RPMI8226 (cell line): ENCODE results near the gene ESF1.
A peak's percentile ranks its signal among the peaks of the same experiment; 100 is the strongest.

Experiments
- DNase-seq: peaks from one replicate; pipeline ENCODE4 v3.0.0-alpha.2; 2015

The ESF1 gene

DNA sequence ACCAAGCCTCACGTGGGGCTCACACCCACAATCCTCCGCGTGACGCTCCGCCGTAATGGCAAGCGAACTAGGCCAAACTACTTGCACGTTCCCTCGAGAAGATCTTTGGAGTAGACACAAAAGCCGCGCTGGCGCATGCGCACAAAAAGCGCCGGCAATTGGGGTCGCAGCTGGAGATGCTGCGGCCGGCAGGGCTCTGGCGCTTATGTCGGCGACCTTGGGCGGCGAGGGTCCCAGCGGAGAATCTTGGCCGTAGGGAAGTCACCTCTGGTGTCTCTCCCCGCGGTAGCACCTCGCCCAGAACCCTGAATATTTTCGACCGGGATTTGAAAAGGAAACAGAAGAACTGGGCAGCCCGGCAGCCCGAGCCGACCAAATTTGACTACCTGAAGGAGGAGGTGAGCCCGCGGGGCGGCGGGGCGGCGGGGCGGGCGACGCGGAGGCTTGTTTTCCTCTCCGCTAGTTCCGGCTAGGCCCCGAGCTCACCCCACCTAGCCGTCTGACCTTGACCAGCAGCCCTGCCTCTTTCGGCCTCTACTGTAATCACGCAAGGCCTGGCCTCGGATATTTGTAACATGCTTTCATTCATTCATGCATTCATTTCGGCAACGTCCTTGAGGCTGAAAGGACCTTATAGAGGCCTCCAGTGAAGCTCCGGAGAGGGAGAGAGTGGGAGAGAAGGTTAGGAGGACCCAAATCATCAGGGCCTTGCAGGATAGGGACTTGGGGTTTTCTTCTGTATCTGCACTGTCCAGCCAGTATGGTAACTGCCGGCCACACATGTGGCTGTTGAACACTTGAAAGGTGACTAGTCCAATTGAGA lies at the start of gene ESF1, which contains the start of gene NDUFAF5:
Gene ESF1, minus strand, starts transcription at position 27 of the 823 bp plus-strand sequence. CDS start 1,779 bp downstream, outside the sequence.
Gene NDUFAF5, plus strand, starts transcription at position 136 of the 823 bp plus-strand sequence. Its CDS starts 41 bp downstream, at position 177.
- DNase-seq = peak; percentile 98

- DNase-seq = no peak
Observed at GRCh38 chr20:13831476-13831875, 46.8 kb upstream of the ESF1 start.

DNA sequence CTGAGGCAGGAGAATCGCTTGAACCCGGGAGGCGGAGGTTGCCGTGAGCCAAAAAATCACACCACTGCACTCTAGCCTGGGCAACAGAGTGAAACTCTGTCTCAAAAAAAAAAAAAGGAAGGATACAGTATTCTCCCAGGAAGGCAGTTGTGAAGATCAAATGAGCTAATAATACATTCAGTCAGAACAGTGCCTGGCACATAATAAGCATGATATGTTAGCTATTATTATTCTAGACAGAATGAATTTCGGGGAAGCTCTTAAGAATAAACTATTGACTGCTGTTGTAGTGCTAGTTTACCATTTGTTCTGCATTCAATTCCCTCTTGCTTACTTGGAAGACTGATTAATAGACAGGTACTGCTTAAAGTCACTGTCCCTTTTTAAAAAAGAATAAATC lies 40.7 kb upstream of the ESF1 start:
- no peak for DNase-seq

DNA sequence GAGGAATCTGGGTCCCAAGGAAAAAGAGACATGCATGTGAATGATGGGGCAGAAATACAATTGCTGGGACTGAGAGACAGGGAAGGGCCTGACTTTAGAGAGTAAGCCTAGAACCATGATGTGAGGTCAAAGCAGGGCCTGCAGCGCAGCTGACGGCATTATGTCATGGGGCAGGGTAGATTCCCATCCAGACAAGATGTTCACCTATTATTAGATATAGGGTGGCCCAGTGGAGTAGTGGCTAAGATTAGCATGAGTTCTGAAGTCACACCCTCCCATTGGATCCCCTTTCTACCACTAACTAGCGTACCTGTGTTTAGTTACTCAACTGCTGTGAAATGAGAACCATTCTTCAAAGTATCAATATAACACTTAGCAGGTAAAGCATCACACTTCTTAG lies 39.7 kb upstream of the ESF1 start:
- DNase-seq = no peak

DNA sequence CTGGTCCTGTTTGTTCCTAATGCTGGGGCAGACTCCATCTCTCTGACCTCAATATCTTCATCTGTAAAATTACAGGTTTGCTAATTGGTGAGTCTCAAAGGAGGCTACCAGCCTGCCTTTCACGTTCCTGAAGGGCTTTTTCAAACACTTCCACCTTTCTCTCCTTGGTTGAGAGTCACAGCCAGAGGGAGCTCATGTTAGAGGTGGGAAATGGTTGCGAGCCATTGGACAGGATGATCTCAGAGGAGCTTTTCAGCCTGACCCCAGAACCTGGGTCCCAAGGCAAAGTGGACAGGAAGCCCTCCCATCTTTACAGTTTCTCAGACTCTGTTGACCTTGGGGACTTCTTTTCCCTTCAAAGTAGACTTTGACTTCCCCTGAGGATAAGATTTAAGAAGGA lies 37.7 kb upstream of the ESF1 start:
- no peak for DNase-seq

DNA sequence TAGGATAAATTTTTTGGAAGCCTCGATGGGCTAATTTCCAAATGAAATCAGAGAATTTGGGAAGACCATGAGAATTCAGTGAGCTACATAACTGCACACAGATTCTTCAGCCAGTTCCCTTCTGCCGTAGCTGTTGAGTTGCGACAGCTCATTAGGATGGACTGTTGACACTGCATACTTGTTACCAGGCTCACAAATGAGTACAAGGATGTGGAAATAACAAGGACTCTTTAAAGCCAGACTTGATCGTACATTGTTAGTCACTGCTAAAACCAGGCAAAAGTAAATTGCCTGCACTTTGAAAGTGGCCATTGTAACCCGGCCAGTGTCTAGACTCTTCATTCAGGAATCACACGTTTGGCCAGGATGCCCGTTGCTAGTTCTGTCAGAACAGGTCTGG lies 37.2 kb upstream of the ESF1 start:
- DNase-seq = no peak

DNA sequence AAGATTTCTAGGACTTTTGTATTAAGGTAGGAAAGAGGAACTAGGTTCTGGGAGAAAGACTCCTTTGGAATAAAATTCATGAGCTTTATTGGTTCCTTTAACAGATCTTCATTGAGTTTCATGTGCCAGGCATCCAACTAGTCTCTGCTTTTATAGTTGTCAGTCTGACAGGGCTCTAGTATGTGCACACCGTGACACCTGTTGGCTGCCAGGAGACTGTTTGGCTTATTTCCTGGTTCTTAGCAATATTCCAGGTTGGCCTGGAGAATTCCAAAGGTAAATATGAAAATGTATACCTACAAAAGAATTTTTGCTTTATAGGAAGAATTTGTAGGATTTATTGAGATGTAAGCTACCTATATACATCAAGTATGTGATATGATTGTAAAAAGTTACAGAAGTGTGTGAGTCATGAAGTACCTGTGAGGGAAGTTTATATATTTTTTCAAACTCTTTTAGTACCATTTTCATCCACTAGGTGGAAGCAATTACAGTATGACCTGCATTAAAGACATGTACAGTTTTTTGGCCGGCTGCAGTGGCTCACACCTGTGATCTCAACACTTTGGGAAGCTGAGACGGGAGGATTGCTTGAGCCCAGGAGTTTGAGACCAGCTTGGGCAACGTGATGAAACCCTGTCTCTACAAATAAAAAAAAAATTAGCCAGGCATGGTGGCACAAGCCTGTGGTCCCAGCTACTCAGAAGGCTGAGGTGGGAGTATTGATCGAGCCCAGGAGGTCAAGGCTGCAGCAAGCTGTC lies 35.3 kb upstream of the ESF1 start:
- DNase-seq = peak; percentile 65

DNA sequence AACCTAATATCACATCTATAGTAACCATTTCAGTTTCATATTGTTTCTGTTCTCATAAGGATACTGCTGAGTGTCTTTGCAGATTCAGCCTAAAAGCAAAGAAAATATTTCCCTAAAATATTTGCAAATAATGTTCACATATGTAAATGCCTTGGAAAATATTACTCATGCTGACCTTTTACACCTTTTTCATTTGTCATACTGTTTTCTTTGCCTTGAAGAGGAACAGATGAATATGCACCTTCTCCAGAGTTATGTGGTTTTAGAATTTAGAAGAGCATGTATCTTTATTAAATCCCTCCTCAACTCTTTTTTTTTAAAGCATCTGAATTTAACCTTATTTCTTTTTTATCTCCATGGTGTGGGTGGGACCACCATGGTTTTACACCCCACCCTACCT lies 32.6 kb upstream of the ESF1 start:
- no peak for DNase-seq

- no peak for DNase-seq
Observed at GRCh38 chr20:13816757-13817156, 32.0 kb upstream of the ESF1 start.

DNA sequence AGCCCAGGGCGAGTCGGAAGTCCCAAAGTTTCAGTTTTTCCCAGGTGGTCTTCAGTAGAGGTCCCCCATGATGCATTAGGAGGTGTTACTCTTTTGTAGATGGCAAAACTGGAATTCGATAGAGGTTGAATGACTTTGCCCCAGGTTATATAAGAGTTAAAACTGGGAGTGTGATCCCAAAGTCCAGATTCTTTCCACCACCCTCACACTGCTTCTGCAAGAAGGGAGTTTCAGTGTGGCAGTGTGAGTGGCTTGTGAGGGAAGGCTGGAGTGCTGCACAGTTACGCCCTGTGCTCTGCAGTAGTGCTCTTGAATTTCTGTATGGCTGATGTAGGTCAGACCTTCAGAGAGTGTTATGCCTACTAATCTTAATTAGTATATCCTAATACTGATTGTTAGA lies 30.0 kb upstream of the ESF1 start:
- DNase-seq = no peak

DNA sequence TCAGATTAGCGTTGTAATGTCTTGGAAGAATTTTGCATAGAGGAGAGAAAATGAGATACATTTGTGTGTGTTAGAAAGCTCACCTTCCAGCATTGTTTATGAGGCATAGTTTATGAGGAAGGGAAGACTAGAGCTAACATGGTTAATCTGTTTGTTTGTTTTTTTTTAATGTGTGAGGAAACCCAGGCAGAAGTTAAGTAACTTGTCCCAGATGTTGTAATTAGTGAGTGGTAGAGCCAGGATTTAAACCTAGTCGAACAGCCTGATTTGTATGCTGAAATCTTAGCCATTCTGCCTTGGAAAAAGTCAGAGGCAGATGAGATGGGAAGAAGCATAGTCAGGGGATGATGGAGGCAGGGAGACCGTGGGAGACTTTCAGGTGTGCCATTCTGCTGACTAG lies 29.2 kb upstream of the ESF1 start:
- DNase-seq = no peak

GRCh38 chr20:13810446-13810845 lies 25.7 kb upstream of the ESF1 start:
- no peak for DNase-seq

GRCh38 chr20:13809855-13810254 lies 25.1 kb upstream of the ESF1 start:
- no peak for DNase-seq

- DNase-seq = no peak
Observed at GRCh38 chr20:13809373-13809772, 24.7 kb upstream of the ESF1 start.

- peak; percentile 44 for DNase-seq
Observed at GRCh38 chr20:13800728-13801134, 16.0 kb upstream of the ESF1 start.

GRCh38 chr20:13799974-13800373 lies 15.3 kb upstream of the ESF1 start:
- DNase-seq = no peak

DNA sequence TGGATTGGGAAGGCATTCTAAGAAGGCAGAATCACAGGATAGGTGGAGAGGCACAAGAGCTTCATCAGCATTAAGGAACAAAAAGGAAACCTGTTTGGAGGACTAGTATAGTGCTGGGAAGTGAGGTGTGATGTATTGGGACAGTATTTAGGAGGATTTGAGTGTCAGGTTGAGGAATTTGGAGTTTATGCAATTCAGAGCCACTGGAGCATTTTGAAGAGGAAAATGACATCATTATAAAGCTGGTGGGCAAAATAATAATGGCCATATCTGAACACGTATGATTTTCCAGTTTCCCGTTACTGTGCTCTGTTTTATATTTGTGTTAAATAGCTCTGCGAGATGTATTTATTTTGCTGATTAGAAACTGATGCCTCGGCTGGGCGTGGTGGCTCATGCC lies 14.3 kb upstream of the ESF1 start:
- DNase-seq = no peak

- DNase-seq = no peak
Observed at GRCh38 chr20:13794667-13795066, 9.9 kb upstream of the ESF1 start.

GRCh38 chr20:13793001-13793400 lies 8.3 kb upstream of the ESF1 start:
- no peak for DNase-seq

DNA sequence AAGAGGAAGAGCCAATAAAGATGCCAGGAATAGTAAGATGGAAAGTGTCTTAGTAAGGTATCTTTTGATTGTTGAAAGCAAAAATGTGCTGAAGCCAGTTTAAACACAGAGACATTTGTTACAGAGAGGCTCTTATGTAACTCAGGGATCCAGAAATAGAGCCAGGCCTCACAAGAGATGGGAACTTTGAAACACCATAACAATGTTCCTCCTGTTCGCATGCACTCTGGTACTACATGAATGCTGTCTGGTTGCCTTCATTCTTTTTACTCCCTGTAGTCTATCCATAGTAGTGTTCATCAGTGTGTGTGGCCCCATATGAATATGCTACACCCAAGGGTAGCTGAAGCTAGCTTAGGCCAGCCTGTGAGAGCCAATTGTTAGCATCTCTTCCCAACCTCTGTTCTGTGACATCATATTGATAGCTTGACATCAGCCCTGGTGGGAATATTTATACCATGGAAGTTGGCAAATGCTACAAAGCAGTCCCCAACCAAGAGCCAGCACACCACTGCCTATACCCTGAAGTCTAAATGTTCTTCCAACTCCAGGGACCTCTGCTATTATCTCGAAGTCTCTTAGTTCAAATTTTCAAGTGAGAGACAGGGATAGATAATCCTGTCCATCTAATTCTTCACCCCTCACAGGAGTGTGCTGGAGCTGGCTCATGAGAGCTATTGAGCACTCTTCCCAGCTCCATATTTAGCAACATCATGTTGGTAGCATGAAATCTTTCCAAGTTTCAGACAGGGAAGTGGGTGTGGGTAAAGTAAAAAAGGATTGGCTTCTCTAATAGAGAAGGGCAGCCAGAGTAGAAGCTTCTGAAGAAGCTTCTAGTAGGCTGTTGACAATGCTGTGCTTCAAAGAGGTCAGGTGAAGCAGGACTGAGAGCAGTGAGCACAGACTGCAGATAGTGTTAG lies 7.1 kb upstream of the ESF1 start:
- no peak for DNase-seq

DNA sequence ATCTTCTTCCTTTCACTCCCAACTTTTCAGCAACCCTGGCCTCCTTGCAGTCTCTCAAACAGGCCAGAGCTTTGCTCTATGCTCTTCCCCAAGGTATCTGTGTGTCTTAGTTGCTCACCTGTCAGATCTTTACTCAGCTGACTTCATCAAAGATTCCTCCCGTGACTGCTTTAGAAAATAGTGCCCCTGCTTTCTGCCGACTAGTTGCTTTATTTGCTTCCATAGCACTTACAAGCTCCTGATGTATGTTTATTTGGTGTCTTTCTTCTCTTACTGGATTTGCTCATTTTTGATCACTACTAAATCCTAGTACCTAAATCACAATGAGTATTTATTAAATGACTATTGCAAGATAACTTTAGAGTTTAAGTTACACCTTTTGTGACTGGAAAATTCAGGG lies 6.0 kb upstream of the ESF1 start:
- DNase-seq = no peak

- DNase-seq = peak; percentile 64
Observed at GRCh38 chr20:13788167-13788834, 3.6 kb upstream of the ESF1 start.
